Measurements from ENCODE around the gene FRMPD1.

DNA sequence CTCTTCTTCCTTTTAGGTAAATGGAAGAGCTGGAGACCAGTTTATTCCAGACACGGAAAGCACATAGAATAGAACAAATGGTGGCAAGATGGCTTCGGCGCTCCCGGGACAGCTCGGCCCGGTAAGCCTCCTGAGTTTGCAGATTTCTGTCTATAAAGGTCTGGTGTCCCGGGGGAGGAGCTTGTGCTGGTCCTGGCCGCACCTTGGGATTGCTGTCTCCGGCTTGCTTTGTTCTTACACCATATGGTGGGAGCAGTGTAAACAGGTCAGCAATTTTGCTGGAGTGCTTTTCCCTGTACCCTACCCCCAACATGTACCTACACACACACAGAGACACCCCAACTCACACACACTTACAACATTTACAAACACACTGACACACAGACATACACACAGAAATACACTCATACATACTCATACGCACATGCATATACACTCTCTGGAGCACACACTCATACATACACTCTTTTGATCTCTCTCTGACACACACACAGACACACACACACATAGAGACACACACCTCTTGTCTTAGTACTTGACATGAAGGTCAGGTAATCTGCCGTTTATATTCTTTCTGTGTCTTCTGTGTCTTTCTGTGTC is 42.0 kb downstream of the FRMPD1 start:
- TF ChIP-seq, protein P1, sequence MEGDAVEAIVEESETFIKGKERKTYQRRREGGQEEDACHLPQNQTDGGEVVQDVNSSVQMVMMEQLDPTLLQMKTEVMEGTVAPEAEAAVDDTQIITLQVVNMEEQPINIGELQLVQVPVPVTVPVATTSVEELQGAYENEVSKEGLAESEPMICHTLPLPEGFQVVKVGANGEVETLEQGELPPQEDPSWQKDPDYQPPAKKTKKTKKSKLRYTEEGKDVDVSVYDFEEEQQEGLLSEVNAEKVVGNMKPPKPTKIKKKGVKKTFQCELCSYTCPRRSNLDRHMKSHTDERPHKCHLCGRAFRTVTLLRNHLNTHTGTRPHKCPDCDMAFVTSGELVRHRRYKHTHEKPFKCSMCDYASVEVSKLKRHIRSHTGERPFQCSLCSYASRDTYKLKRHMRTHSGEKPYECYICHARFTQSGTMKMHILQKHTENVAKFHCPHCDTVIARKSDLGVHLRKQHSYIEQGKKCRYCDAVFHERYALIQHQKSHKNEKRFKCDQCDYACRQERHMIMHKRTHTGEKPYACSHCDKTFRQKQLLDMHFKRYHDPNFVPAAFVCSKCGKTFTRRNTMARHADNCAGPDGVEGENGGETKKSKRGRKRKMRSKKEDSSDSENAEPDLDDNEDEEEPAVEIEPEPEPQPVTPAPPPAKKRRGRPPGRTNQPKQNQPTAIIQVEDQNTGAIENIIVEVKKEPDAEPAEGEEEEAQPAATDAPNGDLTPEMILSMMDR (IDR thresholded peaks at IDR 0.05) = no peak
- TF ChIP-seq POLR2A (IDR thresholded peaks at IDR 0.05) = no peak

Measured in right lobe of liver (tissue), 4 donors.